H9 (cell line): Measurements from ENCODE around the gene SRSF11. TPM values are rescaled to one million over a fixed set of nuclear protein-coding genes. Genes with fewer than 3 reads are reported as not detected.
A peak's percentile ranks its signal among the peaks of the same experiment; 100 is the strongest.

Experiments used
- DNase-seq: peaks from one replicate; pipeline ENCODE4 v3.0.0-alpha.2; 2017
- H2AFZ ChIP-seq: one replicate; pipeline ENCODE4 v1.6.1; 2013; ENCODE audit warnings: mild to moderate bottlenecking, low read length, control low read depth, moderate library complexity
- H2AK5ac ChIP-seq: 2 replicates; pipeline ENCODE4 v1.6.1; 2013; ENCODE audit warnings: low read length, control low read depth, mixed read lengths; ENCODE audit not compliant: insufficient read length
- H2BK120ac ChIP-seq: one replicate; pipeline ENCODE4 v1.6.1; 2013; ENCODE audit warnings: low read depth, mild to moderate bottlenecking, low read length, control low read depth, inconsistent platforms; ENCODE audit not compliant: poor library complexity, severe bottlenecking
- H2BK12ac ChIP-seq: 2 replicates; pipeline ENCODE4 v1.6.1; 2013; ENCODE audit warnings: low read length, control low read depth, mixed read lengths, low read depth; ENCODE audit not compliant: insufficient read length
- H2BK15ac ChIP-seq: 2 replicates; pipeline ENCODE4 v1.6.1; 2013; ENCODE audit warnings: low read depth, low read length, control low read depth
- H2BK20ac ChIP-seq: one replicate; pipeline ENCODE4 v1.6.1; 2013; ENCODE audit warnings: low read depth, mild to moderate bottlenecking, low read length, control low read depth, inconsistent platforms; ENCODE audit not compliant: poor library complexity, severe bottlenecking
- H2BK5ac ChIP-seq: 2 replicates; pipeline ENCODE4 v1.6.1; 2013; ENCODE audit warnings: low read length, control low read depth, mixed read lengths; ENCODE audit not compliant: insufficient read length
- H3K14ac ChIP-seq: 2 replicates; pipeline ENCODE4 v1.6.1; 2013; ENCODE audit warnings: low read length, control low read depth; ENCODE audit not compliant: insufficient read depth
- H3K18ac ChIP-seq: 2 replicates; pipeline ENCODE4 v1.6.1; 2013; ENCODE audit warnings: low read depth, mild to moderate bottlenecking, mixed read lengths, low read length, control low read depth; ENCODE audit not compliant: insufficient read length
- H3K23ac ChIP-seq: 2 replicates; pipeline ENCODE4 v1.6.1; 2013; ENCODE audit warnings: low read length, control low read depth, mixed read lengths, low read depth; ENCODE audit not compliant: insufficient read length
- H3K23me2 ChIP-seq: 2 replicates; pipeline ENCODE4 v1.6.1; 2013; ENCODE audit warnings: low read depth, mild to moderate bottlenecking, mixed read lengths, low read length, control low read depth; ENCODE audit not compliant: insufficient read length, poor library complexity, severe bottlenecking
- H3K27ac ChIP-seq: 2 replicates; pipeline ENCODE4 v1.5.1; 2013; ENCODE audit warnings: low read length, control low read depth, mixed read lengths, low read depth; ENCODE audit not compliant: insufficient read length
- H3K27me3 ChIP-seq: 2 replicates; pipeline ENCODE4 v1.6.1; 2013; ENCODE audit warnings: low read length, control low read depth, inconsistent platforms; ENCODE audit not compliant: insufficient read depth
- H3K4ac ChIP-seq: 2 replicates; pipeline ENCODE4 v1.6.1; 2013; ENCODE audit warnings: low read depth, mild to moderate bottlenecking, control low read depth, inconsistent platforms, low read length, moderate library complexity
- H3K4me1 ChIP-seq: 2 replicates; pipeline ENCODE4 v1.6.1; 2013; ENCODE audit warnings: low read length, control low read depth, inconsistent platforms; ENCODE audit not compliant: insufficient read depth
- H3K4me2 ChIP-seq: 2 replicates; pipeline ENCODE4 v1.6.1; 2013; ENCODE audit warnings: low read length, control low read depth, mixed read lengths; ENCODE audit not compliant: insufficient read length, insufficient read depth
- H3K56ac ChIP-seq: 2 replicates; pipeline ENCODE4 v1.6.1; 2013; ENCODE audit warnings: low read depth, mild to moderate bottlenecking, mixed read lengths, low read length, control low read depth; ENCODE audit not compliant: insufficient read length
- H3K79me1 ChIP-seq: 2 replicates; pipeline ENCODE4 v1.6.1; 2013; ENCODE audit warnings: low read depth, mild to moderate bottlenecking, moderate library complexity, low read length, control low read depth, inconsistent platforms; ENCODE audit not compliant: insufficient read depth, poor library complexity, severe bottlenecking
- H3K79me2 ChIP-seq: 2 replicates; pipeline ENCODE4 v1.6.1; 2013; ENCODE audit warnings: low read length, control low read depth, inconsistent platforms; ENCODE audit not compliant: insufficient read depth
- H3K9ac ChIP-seq: 2 replicates; pipeline ENCODE4 v1.6.1; 2013; ENCODE audit warnings: low read length, control low read depth, mixed read lengths; ENCODE audit not compliant: insufficient read length; ENCODE audit errors: extremely low read depth
- H3K9me3 ChIP-seq: one replicate; pipeline ENCODE4 v1.6.1; 2013; ENCODE audit warnings: low read depth, low read length, inconsistent platforms; ENCODE audit not compliant: control insufficient read depth
- H3T11ph ChIP-seq: one replicate; pipeline ENCODE4 v1.6.1; 2013; ENCODE audit warnings: mild to moderate bottlenecking, low read length, control low read depth, inconsistent platforms
- H4K20me1 ChIP-seq: one replicate; pipeline ENCODE4 v1.6.1; 2013; ENCODE audit not compliant: control insufficient read depth, insufficient read length, insufficient read depth
- H4K5ac ChIP-seq: 2 replicates; pipeline ENCODE4 v1.6.1; 2013; ENCODE audit warnings: low read depth, mild to moderate bottlenecking, mixed read lengths, low read length, control low read depth; ENCODE audit not compliant: insufficient read length
- H4K8ac ChIP-seq: replicated peaks from 2 replicates; pipeline ENCODE4 v1.6.1; 2013; ENCODE audit warnings: low read length, control low read depth, mixed read lengths, low read depth; ENCODE audit not compliant: insufficient read length
- H4K91ac ChIP-seq: 2 replicates; pipeline ENCODE4 v1.6.1; 2013; ENCODE audit warnings: low read depth, mild to moderate bottlenecking, moderate library complexity, mixed read lengths, low read length, control low read depth; ENCODE audit not compliant: insufficient read length
- H3K27ac Mint-ChIP-seq, 3 experiments: 2 replicates in 2 of 3; 3 replicates in 1 of 3; pipeline ENCODE4 v1.8.0; 2020 to 2021; ENCODE audit warnings: mixed read lengths in 3 of 3, mild to moderate bottlenecking in 1 of 3, moderate library complexity in 1 of 3
- H3K27me3 Mint-ChIP-seq: 2 replicates; pipeline ENCODE4 v1.8.0; 2021; ENCODE audit warnings: low read depth, mild to moderate bottlenecking, moderate library complexity, mixed read lengths
- H3K36me3 Mint-ChIP-seq, 3 experiments: 2 replicates in 2 of 3; 3 replicates in 1 of 3; pipeline ENCODE4 v1.8.0; 2020 to 2021; ENCODE audit warnings: low read depth in 3 of 3, mixed read lengths in 3 of 3; ENCODE audit not compliant: insufficient read depth in 1 of 3
- H3K4me1 Mint-ChIP-seq, 2 experiments: 2 replicates each; pipeline ENCODE4 v1.8.0; 2020; ENCODE audit warnings: mixed read lengths in 2 of 2
- H3K4me3 Mint-ChIP-seq, 2 experiments: 2 replicates in 1 of 2; 3 replicates in 1 of 2; pipeline ENCODE4 v1.8.0; 2020 to 2021; ENCODE audit warnings: mild to moderate bottlenecking in 2 of 2, mixed read lengths in 2 of 2, moderate library complexity in 1 of 2
- H3K9me3 Mint-ChIP-seq, 2 experiments: 2 replicates in 1 of 2; 3 replicates in 1 of 2; pipeline ENCODE4 v1.8.0; 2020; ENCODE audit warnings: mild to moderate bottlenecking in 2 of 2, mixed read lengths in 2 of 2, moderate library complexity in 1 of 2
- CTCF ChIP-seq: fragments of 200-600 bp; sonication (generic); conservative IDR thresholded peaks from 3 replicates; pipeline ENCODE4 v1.8.0; 2021; ENCODE audit warnings: antibody characterized with exemption, mild to moderate bottlenecking
- total RNA-seq: library from RNA; stranded (reverse); gene quantifications from 2 replicates; pipeline ENCODE4 v1.2.1, GENCODE V29; 2021

Gene SRSF11
- total RNA-seq, 1 experiment from 2014 or later = 214 TPM

GRCh38 chr1:70299472-70299871 is 78.3 kb downstream of the SRSF11 start:
- Histone ChIP-seq H2AK5ac (no peak overlapping the region), H3K27ac (no peak overlapping the region), H3K9ac (no peak overlapping the region), H4K5ac (no peak overlapping the region), H4K8ac (no peak overlapping the region), H3K79me1 (no peaks in the 10 kb centered on the region), H3T11ph (no peak overlapping the region), H3K14ac (no peak overlapping the region), H3K56ac (no peak overlapping the region), H2BK20ac (no peak overlapping the region), H2BK5ac (no peak overlapping the region), H2BK12ac (no peak overlapping the region), H3K27me3 (no peaks in the 10 kb centered on the region), H3K9me3 (no peaks in the 10 kb centered on the region), H3K18ac (no peak overlapping the region), H2BK15ac (no peak overlapping the region), H3K4me2 (no peak overlapping the region), H2AFZ (no peak overlapping the region), H3K23me2 (no peaks in the 10 kb centered on the region), H4K20me1 (no peaks in the 10 kb centered on the region), H3K23ac (no peak overlapping the region), H3K4ac (no peak overlapping the region), H3K79me2 (no peaks in the 10 kb centered on the region), H3K4me1 (no peaks in the 10 kb centered on the region), H4K91ac (no peak overlapping the region), H2BK120ac (no peak overlapping the region)
- Mint-ChIP-seq H3K36me3 (peaks cover 2 to 29% (median 20%) of the 10 kb centered on the region in 3 experiments; a peak in 6 of 7 replicates), H3K4me3 (no peak overlapping the region), H3K9me3 (no peaks in the 10 kb centered on the region), H3K27ac (peak overlapping the region in 2 of 3 experiments; percentile 3 to 14; a peak in 1 of 7 replicates), H3K4me1 (no peaks in the 10 kb centered on the region), H3K27me3 (no peaks in the 10 kb centered on the region)
- no peak for DNase-seq
- TF ChIP-seq CTCF = no peak

Other genes starting within 250 kb of the SRSF11 start
- gene LRRC40, start 15.8 kb upstream of the SRSF11 start, total RNA-seq = 27.6 and 28.0 TPM in 2 replicates
- 19.7 and 21.1 TPM in 2 replicates for gene ANKRD13C, start 133.3 kb downstream of the SRSF11 start, total RNA-seq
- 15.3 and 15.5 TPM in 2 replicates for gene CTH, start 189.9 kb downstream of the SRSF11 start, total RNA-seq